ENCODE results near the gene MEP1B. TPM values are rescaled to one million over a fixed set of nuclear protein-coding genes. Genes with fewer than 3 reads are reported as not detected.
"Not testable (repeated sequence)": the region's sequence is repeated elsewhere in the genome, so short reads cannot be mapped to it uniquely, and the experiment has no call there.

The MEP1B gene
- total and polyA plus RNA-seq, 12 donors: not detected

DNA sequence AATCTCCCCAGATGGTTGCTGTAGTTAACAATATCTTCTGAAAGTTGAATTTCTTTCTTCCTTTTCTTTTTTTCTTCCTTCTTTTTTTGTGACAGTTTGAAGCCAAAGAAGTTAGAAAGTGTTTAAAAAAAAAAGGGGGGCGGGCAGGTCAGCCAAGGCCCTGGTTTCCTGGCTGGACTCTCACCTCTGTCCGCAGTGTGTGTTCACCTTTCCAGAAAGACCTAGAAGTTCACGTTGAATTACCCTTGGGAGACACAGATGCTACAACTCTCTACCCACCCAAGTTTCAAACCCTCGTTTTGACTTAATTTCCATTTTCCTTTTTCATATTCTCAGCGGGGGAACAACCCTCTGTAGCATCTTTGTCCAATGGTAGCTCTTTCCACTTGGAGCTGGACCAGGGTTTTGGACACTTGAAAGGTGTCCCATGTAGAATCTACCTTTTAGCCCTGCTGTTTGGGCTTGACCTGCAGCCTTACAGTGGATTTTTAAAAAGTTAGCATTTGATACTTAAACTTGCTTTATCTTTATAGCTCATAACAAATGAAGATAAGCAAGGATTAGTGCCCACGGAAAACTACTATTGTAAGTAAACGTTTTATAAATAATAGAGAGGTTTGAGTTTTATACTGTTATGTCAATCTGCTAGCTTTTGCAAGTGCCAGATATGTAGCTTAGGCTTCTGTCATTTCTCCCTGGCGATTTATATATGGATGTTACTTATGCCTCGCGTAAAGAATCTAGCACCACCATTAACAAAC is 20.0 kb downstream of the MEP1B start:
- Histone ChIP-seq H3K36me3 (replicated peaks in 1 of 2) (no peaks in the 10 kb centered on the region), H3K27ac (no peak overlapping the region), H3K9me3 (replicated peaks in 1 of 3) (no peaks in the 10 kb centered on the region), H3K27me3 (no peaks in the 10 kb centered on the region), H3K4me3 (no peak overlapping the region), H3K4me1 (replicated peaks in 1 of 2) (no peaks in the 10 kb centered on the region)
- intact Hi-C loops (cut with DNase I): no loop called here
- no peak for TF ChIP-seq POLR2A (IDR thresholded peaks at IDR 0.05)
- TF ChIP-seq, protein P1, sequence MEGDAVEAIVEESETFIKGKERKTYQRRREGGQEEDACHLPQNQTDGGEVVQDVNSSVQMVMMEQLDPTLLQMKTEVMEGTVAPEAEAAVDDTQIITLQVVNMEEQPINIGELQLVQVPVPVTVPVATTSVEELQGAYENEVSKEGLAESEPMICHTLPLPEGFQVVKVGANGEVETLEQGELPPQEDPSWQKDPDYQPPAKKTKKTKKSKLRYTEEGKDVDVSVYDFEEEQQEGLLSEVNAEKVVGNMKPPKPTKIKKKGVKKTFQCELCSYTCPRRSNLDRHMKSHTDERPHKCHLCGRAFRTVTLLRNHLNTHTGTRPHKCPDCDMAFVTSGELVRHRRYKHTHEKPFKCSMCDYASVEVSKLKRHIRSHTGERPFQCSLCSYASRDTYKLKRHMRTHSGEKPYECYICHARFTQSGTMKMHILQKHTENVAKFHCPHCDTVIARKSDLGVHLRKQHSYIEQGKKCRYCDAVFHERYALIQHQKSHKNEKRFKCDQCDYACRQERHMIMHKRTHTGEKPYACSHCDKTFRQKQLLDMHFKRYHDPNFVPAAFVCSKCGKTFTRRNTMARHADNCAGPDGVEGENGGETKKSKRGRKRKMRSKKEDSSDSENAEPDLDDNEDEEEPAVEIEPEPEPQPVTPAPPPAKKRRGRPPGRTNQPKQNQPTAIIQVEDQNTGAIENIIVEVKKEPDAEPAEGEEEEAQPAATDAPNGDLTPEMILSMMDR (IDR thresholded peaks at IDR 0.05): no peak
- WGBS, 4 donors: 75 to 89% (median 82%) methylated on average over 10 of the region's 10 CpGs
- no peak for DNase-seq

DNA sequence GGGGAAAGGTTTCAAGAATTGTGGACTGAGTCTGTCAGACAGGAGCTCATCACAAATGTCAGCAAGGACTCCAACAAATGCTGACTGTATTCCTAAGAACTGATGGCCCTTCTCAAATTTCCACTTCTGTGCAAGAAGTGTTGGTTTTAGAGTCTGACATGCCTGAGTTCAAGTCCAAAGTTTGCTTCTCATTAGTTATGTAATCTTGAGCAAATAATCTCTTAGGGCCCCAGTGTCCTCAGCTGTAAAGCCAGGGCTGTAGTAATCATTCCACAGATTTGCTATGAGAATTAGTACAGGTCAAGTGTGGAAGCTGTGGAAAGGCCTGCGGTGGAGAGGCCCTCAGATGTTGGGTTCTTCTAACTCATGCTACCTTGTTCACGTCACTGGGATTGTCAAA is 23.9 kb downstream of the MEP1B start:
- no peak for DNase-seq
- Histone ChIP-seq H3K27ac (no peak overlapping the region), H3K9me3 (replicated peaks in 1 of 3) (no peaks in the 10 kb centered on the region), H3K36me3 (replicated peaks in 1 of 2) (no peaks in the 10 kb centered on the region), H3K4me1 (replicated peaks in 1 of 2) (no peaks in the 10 kb centered on the region), H3K27me3 (no peaks in the 10 kb centered on the region), H3K4me3 (no peak overlapping the region)
- WGBS, 4 donors: 88 to 95% (median 92%) methylated on average over 2 of the region's 2 CpGs
- TF ChIP-seq POLR2A (IDR thresholded peaks at IDR 0.05): no peak
- TF ChIP-seq, protein P1 (IDR thresholded peaks at IDR 0.05): no peak
- intact Hi-C loops (cut with DNase I): no loop called here

DNA sequence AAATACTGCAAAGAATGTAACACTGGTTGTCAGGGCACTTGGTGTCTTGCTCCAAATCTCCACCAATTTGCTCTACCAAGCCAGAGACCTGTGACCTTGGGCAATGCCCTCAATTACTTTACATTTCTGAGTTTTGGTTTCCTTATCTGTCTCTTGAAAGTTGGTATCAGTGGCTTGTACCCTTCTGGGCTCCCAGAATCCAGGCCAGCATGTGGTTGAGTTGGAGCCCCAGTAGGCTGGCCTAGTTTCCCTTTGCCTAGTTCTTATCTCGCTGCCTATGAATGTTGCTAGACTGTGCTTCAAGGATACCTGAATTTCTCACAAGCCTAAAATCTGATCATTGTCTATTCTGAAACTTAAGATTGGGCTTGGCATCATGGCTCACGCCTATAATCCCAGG is 26.6 kb downstream of the MEP1B start:
- intact Hi-C loops (cut with DNase I): no loop called here
- H3K27ac ChIP-seq: no peak overlapping the region

DNA sequence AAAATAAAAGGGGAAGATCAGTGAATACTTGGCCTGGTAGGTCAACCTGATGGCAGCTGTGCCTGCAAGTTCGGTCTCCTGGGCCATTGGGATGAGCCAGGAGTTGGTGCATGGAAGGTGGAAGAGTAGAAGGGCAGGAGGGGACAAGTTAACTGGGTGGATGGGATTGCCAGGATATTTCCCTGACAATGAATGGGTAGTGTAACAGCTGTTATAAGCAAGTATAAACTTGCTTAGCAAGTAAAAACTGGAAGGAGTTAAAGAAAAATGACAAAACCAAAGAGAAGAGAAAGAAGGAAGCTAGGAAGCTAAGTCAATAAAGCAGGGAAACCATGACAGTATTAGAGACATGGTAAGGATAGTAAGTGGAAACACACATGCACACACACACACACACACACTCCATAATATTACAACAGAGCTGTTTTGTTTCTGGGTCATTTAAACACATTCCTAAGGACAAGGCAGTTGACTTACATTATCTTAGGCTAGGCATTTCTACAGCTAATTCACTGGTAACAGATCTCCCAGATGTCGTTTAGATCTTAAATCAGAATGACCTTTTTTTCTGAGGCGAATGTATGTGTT is 29.7 kb downstream of the MEP1B start:
- no peak overlapping the region for H3K27ac ChIP-seq
- no peaks in the 10 kb centered on the region for H3K27me3 ChIP-seq
- 75 to 81% (median 79%) methylated on average over 3 of the region's 3 CpGs for WGBS, 4 donors
- H3K9me3 ChIP-seq (replicated peaks in 1 of 3): no peaks in the 10 kb centered on the region
- DNase-seq: no peak
- intact Hi-C loops (cut with DNase I): no loop called here
- no peak overlapping the region for H3K4me3 ChIP-seq
- no peak for TF ChIP-seq POLR2A (IDR thresholded peaks at IDR 0.05)
- TF ChIP-seq, protein P1 (IDR thresholded peaks at IDR 0.05): no peak
- H3K36me3 ChIP-seq (replicated peaks in 1 of 2): no peaks in the 10 kb centered on the region
- no peaks in the 10 kb centered on the region for H3K4me1 ChIP-seq (replicated peaks in 1 of 2)

More for the DNA sequence above, 26.6 kb downstream of the MEP1B start:
- Histone ChIP-seq H3K36me3 (replicated peaks in 1 of 2) (no peaks in the 10 kb centered on the region), H3K27me3 (no peaks in the 10 kb centered on the region), H3K4me1 (replicated peaks in 1 of 2) (no peaks in the 10 kb centered on the region), H3K9me3 (replicated peaks in 1 of 3) (no peaks in the 10 kb centered on the region), H3K4me3 (no peak overlapping the region)
- TF ChIP-seq, protein P1 (IDR thresholded peaks at IDR 0.05): no peak
- TF ChIP-seq POLR2A (IDR thresholded peaks at IDR 0.05): no peak
- no peak for DNase-seq
- 88 to 98% (median 94%) methylated on average over 2 of the region's 2 CpGs for WGBS, 4 donors

DNA sequence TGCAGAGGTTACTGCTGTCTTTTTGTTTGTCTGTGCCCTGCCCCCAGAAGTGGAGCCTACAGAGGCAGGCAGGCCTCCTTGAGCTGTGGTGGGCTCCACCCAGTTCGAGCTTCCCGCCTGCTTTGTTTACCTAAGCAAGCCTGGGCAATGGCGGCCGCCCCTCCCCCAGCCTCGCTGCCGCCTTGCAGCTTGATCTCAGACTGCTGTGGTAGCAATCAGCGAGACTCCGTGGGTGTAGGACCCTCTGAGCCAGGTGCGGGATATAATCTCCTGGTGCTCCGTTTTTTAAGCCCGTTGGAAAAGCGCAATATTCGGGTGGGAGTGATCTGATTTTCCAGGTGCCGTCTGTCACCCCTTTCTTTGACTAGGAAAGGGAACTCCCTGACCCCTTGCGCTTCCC is 43.5 kb downstream of the MEP1B start:
- intact Hi-C loops (cut with DNase I): not testable (repeated sequence)

More for the DNA sequence above, 43.5 kb downstream of the MEP1B start:
- H3K4me1 ChIP-seq (replicated peaks in 1 of 2); DNase-seq; H3K9me3 ChIP-seq (replicated peaks in 1 of 3); H3K27ac ChIP-seq; H3K4me3 ChIP-seq; H3K27me3 ChIP-seq; H3K36me3 ChIP-seq (replicated peaks in 1 of 2): not testable (repeated sequence)
- 91 to 93% (median 92%) methylated on average over 8 to 15 of the region's 15 CpGs for WGBS, 4 donors
